ENCODE results near the gene PIK3CD.
"Not testable (repeated sequence)": the region's sequence is repeated elsewhere in the genome, so short reads cannot be mapped to it uniquely, and the experiment has no call there.

The PIK3CD gene

GRCh38 chr1:9696793-9697192 is 45.3 kb downstream of the PIK3CD start:
- DNase-seq = no peak
- Mint-ChIP-seq H3K4me1 (peaks cover 47% of the 10 kb centered on the region), H3K27me3 (no peaks in the 10 kb centered on the region), H3K27ac (no peak overlapping the region), H3K4me3 (no peak overlapping the region), H3K36me3 (peaks cover 53% of the 10 kb centered on the region), H3K9me3 (no peaks in the 10 kb centered on the region)
- CTCF ChIA-PET = no interaction called here

GRCh38 chr1:9699361-9699760 is 47.8 kb downstream of the PIK3CD start:
- Mint-ChIP-seq H3K4me3 (no peak overlapping the region), H3K27me3 (no peaks in the 10 kb centered on the region), H3K27ac (peak overlapping the region; percentile 74), H3K9me3 (peaks cover 8% of the 10 kb centered on the region), H3K4me1 (peaks cover 53% of the 10 kb centered on the region), H3K36me3 (peaks cover 62% of the 10 kb centered on the region)
- no peak for DNase-seq
- CTCF ChIA-PET = interaction anchor here (1.0 kb wide), 1 partner anchor 9 kb away, joined by 3 read pairs; no protein-coding TSS in a partner anchor

- CTCF ChIA-PET = no interaction called here
- peaks cover 60% of the 10 kb centered on the region for H3K36me3 Mint-ChIP-seq
- H3K4me3 Mint-ChIP-seq = no peak overlapping the region
- no peaks in the 10 kb centered on the region for H3K27me3 Mint-ChIP-seq
- peaks cover 58% of the 10 kb centered on the region for H3K4me1 Mint-ChIP-seq
- H3K9me3 Mint-ChIP-seq = peaks cover 8% of the 10 kb centered on the region
- H3K27ac Mint-ChIP-seq = no peak overlapping the region
- DNase-seq = no peak
These were observed 48.8 kb downstream of the PIK3CD start for GRCh38 chr1:9700340-9700739.

GRCh38 chr1:9701665-9702064 is 50.1 kb downstream of the PIK3CD start:
- peaks cover 67% of the 10 kb centered on the region for H3K4me1 Mint-ChIP-seq
- DNase-seq = no peak
- peaks cover 8% of the 10 kb centered on the region for H3K9me3 Mint-ChIP-seq
- no peak overlapping the region for H3K4me3 Mint-ChIP-seq
- H3K27me3 Mint-ChIP-seq = no peaks in the 10 kb centered on the region
- no peak overlapping the region for H3K27ac Mint-ChIP-seq
- H3K36me3 Mint-ChIP-seq = peaks cover 64% of the 10 kb centered on the region
- CTCF ChIA-PET = interaction anchor here (0.8 to 0.9 kb wide), 2 partner anchors 10 to 14 kb away, joined by 3 read pairs; no protein-coding TSS in a partner anchor

GRCh38 chr1:9703165-9703509 is 51.6 kb downstream of the PIK3CD start:
- CTCF ChIA-PET = interaction anchor here (0.7 to 1.7 kb wide), 5 partner anchors 8 to 76 kb away, joined by 3 to 6 read pairs (median 4); no protein-coding TSS in a partner anchor
- peaks cover 8% of the 10 kb centered on the region for H3K9me3 Mint-ChIP-seq
- H3K4me1 Mint-ChIP-seq = peaks cover 73% of the 10 kb centered on the region
- DNase-seq = no peak
- no peak overlapping the region for H3K4me3 Mint-ChIP-seq
- peak overlapping the region; percentile 81 for H3K27ac Mint-ChIP-seq
- H3K36me3 Mint-ChIP-seq = peaks cover 70% of the 10 kb centered on the region
- no peaks in the 10 kb centered on the region for H3K27me3 Mint-ChIP-seq

GRCh38 chr1:9703681-9704080 is 52.1 kb downstream of the PIK3CD start:
- Mint-ChIP-seq H3K4me3 (peak overlapping the region; percentile 36), H3K36me3 (peaks cover 66% of the 10 kb centered on the region), H3K27ac (peak overlapping the region; percentile 81), H3K27me3 (no peaks in the 10 kb centered on the region), H3K4me1 (peaks cover 69% of the 10 kb centered on the region), H3K9me3 (peaks cover 8% of the 10 kb centered on the region)
- CTCF ChIA-PET = interaction anchor here (0.7 to 1.7 kb wide), 5 partner anchors 8 to 77 kb away, joined by 3 to 6 read pairs (median 4); no protein-coding TSS in a partner anchor
- no peak for DNase-seq

DNA sequence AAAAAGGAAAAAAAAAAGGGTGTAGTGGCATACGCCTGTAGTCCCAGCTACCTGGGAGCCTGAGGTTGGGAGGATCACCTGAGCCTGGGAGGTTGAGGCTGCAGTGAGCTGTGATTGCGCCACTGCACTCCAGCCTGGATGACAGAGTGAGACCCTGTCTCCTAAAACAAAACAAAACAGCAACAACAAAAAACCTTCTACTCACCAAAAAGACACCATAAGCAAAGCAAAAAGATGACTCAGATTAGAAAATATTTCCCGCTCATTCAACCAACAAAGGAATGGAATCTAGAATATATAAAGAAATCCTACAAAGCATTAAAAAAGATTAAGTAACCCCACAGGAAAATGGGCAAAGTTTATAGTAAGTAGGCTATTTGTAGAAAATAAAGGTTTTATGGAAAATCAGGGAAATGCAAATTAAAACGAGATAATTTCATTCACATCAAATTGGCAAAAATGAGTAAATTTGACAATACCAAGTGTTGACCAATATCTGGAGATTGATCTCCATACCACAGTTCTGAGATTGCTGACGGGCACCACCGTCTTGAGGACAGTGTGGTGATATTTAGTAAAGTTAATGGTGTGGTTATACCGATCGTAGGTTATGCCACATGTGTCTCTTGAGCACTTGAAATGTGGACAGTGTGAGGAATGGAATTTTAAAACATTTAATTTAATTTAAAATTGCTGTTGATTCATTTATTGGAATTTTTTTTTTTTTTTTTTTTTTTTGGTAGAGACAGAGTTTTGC is 54.0 kb downstream of the PIK3CD start:
- H3K4me3 Mint-ChIP-seq = no peak overlapping the region
- H3K27me3 Mint-ChIP-seq = no peaks in the 10 kb centered on the region
- CTCF ChIA-PET = no interaction called here
- no peak for DNase-seq
- peaks cover 67% of the 10 kb centered on the region for H3K4me1 Mint-ChIP-seq
- H3K36me3 Mint-ChIP-seq = peaks cover 62% of the 10 kb centered on the region
- peaks cover 8% of the 10 kb centered on the region for H3K9me3 Mint-ChIP-seq
- peak overlapping the region; percentile 83 for H3K27ac Mint-ChIP-seq

DNA sequence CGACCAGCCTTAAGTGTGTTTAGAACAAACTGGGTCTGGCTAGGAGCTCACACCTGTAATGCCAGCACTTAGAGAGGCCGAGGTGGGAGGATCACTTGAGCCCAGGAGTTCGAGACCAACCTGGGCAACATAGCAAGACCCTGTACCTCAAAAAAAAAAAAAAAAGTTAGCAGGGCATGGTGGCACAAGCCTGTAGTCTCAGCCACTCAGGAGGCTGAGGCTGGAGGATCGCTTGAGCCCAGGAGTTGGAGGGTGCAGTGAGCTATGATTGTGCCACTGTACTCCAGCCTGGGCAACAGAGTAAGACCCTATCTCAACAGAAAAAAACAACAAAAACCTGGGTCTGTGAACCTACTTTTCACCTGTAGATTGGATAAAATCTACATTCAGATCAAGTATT is 54.6 kb downstream of the PIK3CD start:
- DNase-seq = no peak
- Mint-ChIP-seq H3K4me3 (no peak overlapping the region), H3K27me3 (no peaks in the 10 kb centered on the region), H3K4me1 (peaks cover 65% of the 10 kb centered on the region), H3K27ac (no peak overlapping the region), H3K9me3 (peaks cover 8% of the 10 kb centered on the region), H3K36me3 (peaks cover 61% of the 10 kb centered on the region)
- CTCF ChIA-PET = interaction anchor here (0.6 kb wide), 1 partner anchor 914 kb away, joined by 3 read pairs; no protein-coding TSS in a partner anchor

DNA sequence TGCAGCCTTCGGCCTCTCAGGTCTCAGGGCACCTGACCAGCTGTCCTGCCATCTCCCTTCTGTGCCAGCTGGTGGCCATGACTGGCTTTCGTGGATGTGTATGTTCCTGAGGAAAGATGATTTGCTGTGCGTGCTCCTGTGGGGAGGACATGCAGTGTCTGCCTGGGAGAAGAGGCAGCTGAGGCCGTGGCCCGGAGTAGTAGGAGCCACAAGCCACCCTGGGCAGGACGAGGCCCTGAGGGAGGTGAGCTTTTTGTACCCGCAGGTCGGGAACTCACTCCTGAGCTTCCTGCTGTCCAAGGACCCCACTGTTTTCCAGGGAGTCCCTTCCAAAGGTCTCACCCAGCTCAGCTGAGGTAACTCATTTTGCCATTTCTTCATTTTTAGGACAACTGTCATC is 58.5 kb downstream of the PIK3CD start:
- no peaks in the 10 kb centered on the region for H3K27me3 Mint-ChIP-seq
- CTCF ChIA-PET = interaction anchor here (1.4 kb wide), 1 partner anchor 10 kb away, joined by 3 read pairs; no protein-coding TSS in a partner anchor
- peak overlapping the region; percentile 81 for H3K27ac Mint-ChIP-seq
- peaks cover 66% of the 10 kb centered on the region for H3K4me1 Mint-ChIP-seq
- DNase-seq = no peak
- H3K4me3 Mint-ChIP-seq = no peak overlapping the region
- H3K9me3 Mint-ChIP-seq = no peaks in the 10 kb centered on the region
- H3K36me3 Mint-ChIP-seq = peaks cover 50% of the 10 kb centered on the region

- peaks cover 54% of the 10 kb centered on the region for H3K36me3 Mint-ChIP-seq
- H3K4me1 Mint-ChIP-seq = peaks cover 62% of the 10 kb centered on the region
- CTCF ChIA-PET = interaction anchor here (0.6 kb wide), 1 partner anchor 8 kb away, joined by 3 read pairs; no protein-coding TSS in a partner anchor
- H3K27me3 Mint-ChIP-seq = no peaks in the 10 kb centered on the region
- no peaks in the 10 kb centered on the region for H3K9me3 Mint-ChIP-seq
- peak overlapping the region; percentile 74 for H3K27ac Mint-ChIP-seq
- H3K4me3 Mint-ChIP-seq = no peak overlapping the region
- DNase-seq = no peak
These were observed 60.0 kb downstream of the PIK3CD start for GRCh38 chr1:9711466-9712020.

GRCh38 chr1:9712767-9713166 is 61.2 kb downstream of the PIK3CD start:
- not testable (repeated sequence) for H3K9me3 Mint-ChIP-seq
- H3K4me1 Mint-ChIP-seq = peaks cover 63% of the 10 kb centered on the region
- CTCF ChIA-PET = interaction anchor here (0.9 kb wide), 1 partner anchor 87 kb away, joined by 3 read pairs; no protein-coding TSS in a partner anchor

GRCh38 chr1:9714257-9714718 is 62.8 kb downstream of the PIK3CD start:
- peak; percentile 55 for DNase-seq
- H3K4me1 Mint-ChIP-seq = peaks cover 75% of the 10 kb centered on the region
- peaks cover 68% of the 10 kb centered on the region for H3K36me3 Mint-ChIP-seq
- peak overlapping the region; percentile 95 for H3K27ac Mint-ChIP-seq
- peak overlapping the region; percentile 98 for H3K4me3 Mint-ChIP-seq
- H3K27me3 Mint-ChIP-seq = peaks cover 6% of the 10 kb centered on the region
- CTCF ChIA-PET = no interaction called here
- no peaks in the 10 kb centered on the region for H3K9me3 Mint-ChIP-seq

More at GRCh38 chr1:9712767-9713166, 61.2 kb downstream of the PIK3CD start:
- H3K4me3 Mint-ChIP-seq = peak overlapping the region; percentile 10
- H3K36me3 Mint-ChIP-seq = peaks cover 60% of the 10 kb centered on the region
- not testable (repeated sequence) for DNase-seq, H3K27me3 Mint-ChIP-seq
- H3K27ac Mint-ChIP-seq = peak overlapping the region; percentile 83

DNA sequence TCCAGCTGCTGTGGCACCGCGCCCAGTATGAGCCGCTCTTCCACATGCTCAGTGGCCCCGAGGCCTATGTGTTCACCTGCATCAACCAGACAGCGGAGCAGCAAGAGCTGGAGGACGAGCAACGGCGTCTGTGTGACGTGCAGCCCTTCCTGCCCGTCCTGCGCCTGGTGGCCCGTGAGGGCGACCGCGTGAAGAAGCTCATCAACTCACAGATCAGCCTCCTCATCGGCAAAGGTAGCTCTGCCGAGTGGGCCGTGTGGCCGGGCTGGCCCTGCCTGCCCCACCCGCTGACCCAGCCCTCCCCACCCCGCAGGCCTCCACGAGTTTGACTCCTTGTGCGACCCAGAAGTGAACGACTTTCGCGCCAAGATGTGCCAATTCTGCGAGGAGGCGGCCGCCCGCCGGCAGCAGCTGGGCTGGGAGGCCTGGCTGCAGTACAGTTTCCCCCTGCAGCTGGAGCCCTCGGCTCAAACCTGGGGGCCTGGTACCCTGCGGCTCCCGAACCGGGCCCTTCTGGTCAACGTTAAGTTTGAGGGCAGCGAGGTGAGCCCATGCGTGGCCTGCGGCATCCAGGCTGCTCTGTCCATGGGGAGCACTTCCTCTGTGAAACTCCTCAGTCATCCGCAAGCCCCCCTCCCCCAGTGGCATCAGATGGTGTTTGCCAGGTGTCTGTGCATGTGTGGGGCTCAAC is 64.2 kb downstream of the PIK3CD start:
- CTCF ChIA-PET = interaction anchor here (0.7 to 3.3 kb wide), 9 partner anchors 11 to 152 kb away, joined by 3 to 36 read pairs (median 3); no protein-coding TSS in a partner anchor
- peaks cover 83% of the 10 kb centered on the region for H3K4me1 Mint-ChIP-seq
- H3K9me3 Mint-ChIP-seq = no peaks in the 10 kb centered on the region
- H3K27ac Mint-ChIP-seq = peak overlapping the region; percentile 95
- peaks cover 72% of the 10 kb centered on the region for H3K36me3 Mint-ChIP-seq
- peaks cover 6% of the 10 kb centered on the region for H3K27me3 Mint-ChIP-seq
- peak overlapping the region; percentile 98 for H3K4me3 Mint-ChIP-seq
- DNase-seq = peak; percentile 80

All from activated naive CD4-positive, alpha-beta T cell treated with anti-CD3 and anti-CD28 coated beads, Interleukin-2, amount 10 ng/mL, durations not matched to agents 7 days and 5 days (primary cell).